Stimulated activated CD4-positive, alpha-beta T cell treated with anti-CD3 and anti-CD28 coated beads, TNF-alpha, amount 100 ng/mL, for 4 hours (primary cell): ENCODE data around the gene CRYGD.

Experiments used
- DNase-seq, 3 experiments: peaks; one replicate each; pipeline ENCODE4 v3.0.0-alpha.2; 2020; ENCODE audit warnings: low read depth in 3 of 3

CRYGD gene

DNA sequence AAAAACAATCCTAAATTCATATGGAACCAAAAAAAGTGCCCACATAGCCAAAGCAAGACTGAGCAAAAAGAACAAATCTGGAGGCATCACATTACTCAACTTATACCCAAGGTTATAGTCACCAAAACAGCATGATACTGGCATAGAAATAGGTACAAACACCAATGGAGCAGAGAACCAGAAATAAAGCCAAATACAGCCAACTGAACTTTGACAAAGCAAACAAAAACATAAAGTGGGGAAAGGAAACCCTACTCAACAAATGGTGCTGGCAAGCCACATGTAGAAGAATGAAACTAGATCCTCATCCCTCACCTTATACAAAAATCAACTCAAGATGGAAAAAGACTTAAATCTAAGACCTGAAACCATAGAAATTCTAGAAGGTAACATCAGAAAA, 40.5 kb downstream of the CRYGD start:
- no peak for DNase-seq

DNA sequence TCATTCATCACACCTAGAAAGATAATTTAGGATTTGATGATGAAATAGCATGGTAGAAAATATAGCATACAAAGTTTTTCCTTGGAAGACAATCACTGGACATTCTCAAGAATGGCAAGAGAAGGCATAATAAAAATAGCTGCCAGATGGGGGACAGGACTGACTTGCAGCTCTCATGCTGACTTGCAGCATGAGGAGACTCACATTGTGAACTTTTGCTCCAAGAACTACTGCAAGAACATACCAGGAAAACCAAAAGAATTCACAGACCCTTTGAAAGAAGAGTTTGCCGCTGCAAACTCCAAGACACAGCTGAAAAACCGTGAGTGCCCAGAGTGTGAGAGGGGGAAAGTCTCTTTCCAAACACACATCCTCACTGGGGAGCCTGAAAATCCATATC, 47.0 kb downstream of the CRYGD start:
- no peak for DNase-seq

GRCh38 chr2:208074610-208075356, 49.5 kb downstream of the CRYGD start:
- DNase-seq: no peak

- peak; percentile 13 to 31 (median 17) for DNase-seq
Observed at GRCh38 chr2:208072250-208072892, 52.0 kb downstream of the CRYGD start.
